IgD-negative memory B cell (primary cell): ENCODE results near the gene NFATC2. TPM values are rescaled to one million over a fixed set of nuclear protein-coding genes. Genes with fewer than 3 reads are reported as not detected.

ENCODE experiments used
- H3K27ac Mint-ChIP-seq, 3 donors: one replicate each; pipeline ENCODE4 v1.8.0; 2020 to 2022; ENCODE audit warnings: mild to moderate bottlenecking in 3 of 3, mixed read lengths in 3 of 3, moderate library complexity in 1 of 3
- H3K27me3 Mint-ChIP-seq: one replicate; pipeline ENCODE4 v1.8.0; 2021; ENCODE audit warnings: mixed read lengths
- H3K36me3 Mint-ChIP-seq: one replicate; pipeline ENCODE4 v1.8.0; 2020; ENCODE audit warnings: mild to moderate bottlenecking, mixed read lengths
- H3K4me1 Mint-ChIP-seq, 3 donors: one replicate each; pipeline ENCODE4 v1.8.0; 2020 to 2022; ENCODE audit warnings: mixed read lengths in 3 of 3, mild to moderate bottlenecking in 1 of 3
- H3K4me3 Mint-ChIP-seq, 4 donors: one replicate each; pipeline ENCODE4 v1.8.0; 2020 to 2022; ENCODE audit warnings: mild to moderate bottlenecking in 4 of 4, mixed read lengths in 4 of 4, moderate library complexity in 3 of 4
- H3K9me3 Mint-ChIP-seq, 3 donors: one replicate each; pipeline ENCODE4 v1.8.0; 2020 to 2021; ENCODE audit warnings: mixed read lengths in 3 of 3, mild to moderate bottlenecking in 1 of 3
- polyA plus RNA-seq: library from polyadenylated mRNA; unstranded; fragments of 300-500 nt; fragmentation: Illumina TruSeq; gene quantifications from one replicate; pipeline ENCODE4 v1.2.3, GENCODE V29; 2021

NFATC2 gene
- polyA plus RNA-seq, 1 donor from 2014 or later: 17.4 TPM

DNA sequence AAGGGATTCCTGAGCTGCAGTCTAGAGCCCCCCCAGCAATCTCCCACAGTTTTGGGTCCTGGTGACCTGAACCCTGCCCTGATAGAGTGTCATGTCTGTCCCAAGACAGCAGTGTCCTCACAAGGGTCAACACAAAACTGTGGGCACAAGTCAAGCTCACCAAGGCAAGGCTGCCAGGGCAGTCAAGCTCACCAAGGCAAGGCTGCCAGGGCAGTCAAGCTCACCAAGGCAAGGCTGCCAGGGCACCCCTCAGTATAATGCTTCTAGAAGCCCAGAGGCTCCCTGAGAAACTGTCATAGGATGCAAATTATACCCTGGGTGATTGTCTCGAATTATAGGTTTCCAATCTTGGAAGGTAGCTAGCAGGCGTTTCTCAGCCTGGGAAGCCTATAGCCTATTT is 108.5 kb downstream of the NFATC2 start:
- peaks cover 8% of the 10 kb centered on the region for H3K36me3 Mint-ChIP-seq
- H3K4me1 Mint-ChIP-seq: peaks cover 0 to 9% (median 8%) of the 10 kb centered on the region in 3 donors
- no peaks in the 10 kb centered on the region for H3K27me3 Mint-ChIP-seq
- peak overlapping the region in 1 of 3 donors; percentile 19 for H3K27ac Mint-ChIP-seq
- no peak overlapping the region for H3K4me3 Mint-ChIP-seq
- H3K9me3 Mint-ChIP-seq: no peaks in the 10 kb centered on the region

DNA sequence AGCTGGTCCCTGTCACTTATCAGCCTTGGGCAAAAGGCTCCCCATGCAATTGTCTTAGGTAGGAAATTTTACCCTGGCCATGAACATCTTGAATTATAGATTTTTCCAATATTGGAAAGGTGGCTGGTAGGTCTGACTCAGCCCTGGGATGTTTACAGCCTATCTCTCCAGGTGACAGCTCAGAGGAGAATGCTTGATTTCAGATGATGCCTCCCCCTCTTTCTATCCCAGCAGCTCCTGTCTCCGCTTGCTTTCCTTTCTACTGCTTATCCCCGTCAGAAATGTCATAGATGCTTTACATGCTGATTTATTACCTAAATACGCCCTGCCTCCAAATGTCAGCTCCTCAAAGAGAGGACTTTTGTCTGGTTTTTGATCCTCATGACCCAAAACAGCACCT is 109.6 kb downstream of the NFATC2 start:
- Mint-ChIP-seq H3K9me3 (no peaks in the 10 kb centered on the region), H3K27me3 (no peaks in the 10 kb centered on the region), H3K36me3 (peaks cover 8% of the 10 kb centered on the region), H3K4me1 (peaks cover under 1 to 10% (median 9%) of the 10 kb centered on the region in 3 donors), H3K4me3 (no peak overlapping the region), H3K27ac (no peak overlapping the region)

DNA sequence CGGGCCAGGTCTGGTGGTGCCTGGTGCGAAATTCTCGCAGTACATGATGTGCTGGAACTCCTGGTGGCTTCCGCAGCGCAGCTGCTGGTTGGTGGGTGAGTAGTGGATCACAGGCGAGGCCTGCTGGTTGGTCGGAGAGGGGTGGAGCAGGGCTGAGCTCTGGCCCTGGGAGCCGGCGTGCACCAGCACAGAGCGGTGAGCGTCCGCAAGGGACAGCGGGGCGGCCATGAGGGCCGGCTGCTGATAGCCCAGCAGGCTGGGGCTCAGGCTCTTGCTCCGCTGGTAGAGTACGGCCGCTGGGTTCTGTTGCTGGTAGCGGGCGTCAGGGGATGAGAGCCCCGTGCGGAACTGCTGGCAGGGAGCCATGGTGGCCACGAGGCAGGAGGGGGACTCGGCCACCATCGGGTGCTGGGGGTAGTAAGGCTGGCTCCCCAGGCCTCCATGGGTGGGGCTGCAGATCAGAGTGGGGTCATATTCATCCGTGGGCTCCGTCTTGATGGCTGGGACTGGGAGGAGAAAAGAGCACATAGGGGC is 110.2 kb downstream of the NFATC2 start:
- Mint-ChIP-seq H3K27me3 (no peaks in the 10 kb centered on the region), H3K4me1 (peaks cover 4 to 15% (median 11%) of the 10 kb centered on the region in 3 donors), H3K36me3 (peaks cover 10% of the 10 kb centered on the region), H3K9me3 (no peaks in the 10 kb centered on the region), H3K4me3 (no peak overlapping the region), H3K27ac (no peak overlapping the region)

DNA sequence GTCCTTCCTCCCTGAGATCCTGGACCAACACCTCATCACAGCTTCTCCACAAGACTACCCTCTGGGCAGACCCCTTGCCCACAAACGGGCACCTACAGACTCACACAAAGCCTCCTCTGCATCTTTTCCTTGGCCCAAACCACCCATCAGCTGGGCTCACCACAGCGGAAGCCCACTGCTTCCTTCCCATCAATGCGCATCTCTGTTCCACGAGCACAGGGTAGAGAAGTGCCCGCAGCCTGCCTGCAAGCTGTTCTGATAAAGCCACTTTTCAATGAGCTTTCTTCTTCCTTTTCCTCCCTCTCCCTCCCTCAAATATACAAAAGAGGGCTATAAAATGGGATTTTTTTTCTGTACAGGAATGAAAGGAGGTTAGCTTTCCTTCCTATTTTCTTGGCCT is 111.2 kb downstream of the NFATC2 start:
- H3K9me3 Mint-ChIP-seq: no peaks in the 10 kb centered on the region
- peaks cover 10% of the 10 kb centered on the region for H3K36me3 Mint-ChIP-seq
- peak overlapping the region; percentile 19 to 65 (median 39) for H3K27ac Mint-ChIP-seq
- H3K4me3 Mint-ChIP-seq: peak overlapping the region in 1 of 4 donors; percentile 75
- no peaks in the 10 kb centered on the region for H3K27me3 Mint-ChIP-seq
- peaks cover 12 to 20% (median 19%) of the 10 kb centered on the region in 3 donors for H3K4me1 Mint-ChIP-seq

DNA sequence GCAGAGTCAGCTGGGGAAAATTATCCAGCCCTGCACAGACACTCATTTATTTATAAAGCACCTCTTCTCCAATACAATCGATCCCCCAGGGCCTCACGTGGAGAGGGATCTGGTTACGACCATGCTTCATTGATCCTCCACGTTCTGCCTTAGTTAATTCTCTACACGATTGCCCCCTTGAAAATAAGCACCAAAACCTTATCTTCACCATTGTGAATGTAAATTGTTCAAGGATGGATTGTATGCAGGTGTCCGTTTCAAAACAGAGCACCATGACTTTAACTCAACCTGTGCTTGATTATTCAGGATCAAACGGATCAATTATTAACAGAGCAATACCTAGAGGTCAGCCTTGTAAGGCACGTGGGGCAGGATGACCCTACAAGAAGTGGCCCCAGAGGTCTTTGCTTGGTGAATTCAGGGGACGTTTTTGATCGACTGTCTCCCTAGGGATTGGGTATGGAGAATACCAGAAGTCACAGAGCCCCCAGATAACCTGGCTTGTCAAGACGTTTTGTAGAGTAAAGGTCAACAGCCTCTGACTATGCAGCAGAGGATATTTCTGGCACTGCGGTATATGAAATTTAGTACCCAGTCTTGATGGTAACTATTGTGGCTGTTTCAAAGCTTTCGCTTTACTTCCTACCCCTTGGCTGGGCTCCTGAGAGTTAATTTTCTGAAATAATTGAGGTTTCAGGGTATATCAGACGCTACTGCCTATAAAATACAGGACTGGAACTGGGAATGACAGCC is 112.1 kb downstream of the NFATC2 start:
- H3K36me3 Mint-ChIP-seq: peaks cover 8% of the 10 kb centered on the region
- no peaks in the 10 kb centered on the region for H3K27me3 Mint-ChIP-seq
- no peaks in the 10 kb centered on the region for H3K9me3 Mint-ChIP-seq
- peak overlapping the region in 1 of 4 donors; percentile 7 for H3K4me3 Mint-ChIP-seq
- H3K27ac Mint-ChIP-seq: peak overlapping the region in 2 of 3 donors; percentile 39 to 75
- peaks cover 21 to 25% (median 22%) of the 10 kb centered on the region in 3 donors for H3K4me1 Mint-ChIP-seq

DNA sequence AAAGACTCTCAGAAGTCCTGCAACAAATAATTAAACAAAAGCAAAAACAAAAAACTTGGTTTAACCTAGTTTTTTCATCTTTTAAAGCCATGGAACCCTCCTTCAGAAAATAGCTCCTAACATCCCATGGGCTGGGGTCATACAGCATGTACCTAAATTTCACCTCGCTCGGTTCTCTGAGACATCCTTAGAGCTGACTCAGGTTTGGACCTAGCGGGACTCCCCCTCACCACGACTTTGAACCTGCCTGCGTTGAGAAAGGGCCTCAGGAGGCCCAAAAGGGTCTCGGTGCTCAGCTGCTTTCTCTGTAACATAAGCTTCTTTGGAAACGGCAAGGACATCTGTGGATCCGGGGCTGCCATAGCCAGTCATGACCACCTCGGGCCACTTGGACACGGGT is 112.8 kb downstream of the NFATC2 start:
- H3K4me3 Mint-ChIP-seq: no peak overlapping the region
- peaks cover 6% of the 10 kb centered on the region for H3K36me3 Mint-ChIP-seq
- no peaks in the 10 kb centered on the region for H3K27me3 Mint-ChIP-seq
- no peaks in the 10 kb centered on the region for H3K9me3 Mint-ChIP-seq
- H3K4me1 Mint-ChIP-seq: peaks cover 25 to 28% (median 25%) of the 10 kb centered on the region in 3 donors
- peak overlapping the region in 1 of 3 donors; percentile 75 for H3K27ac Mint-ChIP-seq

DNA sequence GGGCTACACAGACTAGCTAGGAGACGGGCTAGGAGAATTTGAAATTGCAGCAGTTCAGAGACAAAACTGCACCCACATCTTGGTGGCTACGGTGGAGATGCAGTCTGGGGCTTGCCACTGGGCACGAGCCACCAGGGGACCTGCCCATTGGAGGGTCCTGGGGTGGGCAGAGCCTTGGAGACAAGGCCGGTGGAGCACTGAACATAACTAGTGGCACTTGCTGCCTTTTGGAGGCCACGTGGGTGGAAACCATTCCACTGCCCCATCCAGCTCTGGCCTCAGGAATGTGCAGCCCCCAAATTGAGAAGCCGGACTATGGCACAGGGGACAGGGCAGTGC is 113.4 kb downstream of the NFATC2 start:
- H3K27me3 Mint-ChIP-seq: no peaks in the 10 kb centered on the region
- peak overlapping the region in 1 of 3 donors; percentile 75 for H3K27ac Mint-ChIP-seq
- H3K9me3 Mint-ChIP-seq: no peaks in the 10 kb centered on the region
- H3K4me3 Mint-ChIP-seq: no peak overlapping the region
- H3K36me3 Mint-ChIP-seq: peaks cover 6% of the 10 kb centered on the region
- peaks cover 30 to 34% (median 30%) of the 10 kb centered on the region in 3 donors for H3K4me1 Mint-ChIP-seq

DNA sequence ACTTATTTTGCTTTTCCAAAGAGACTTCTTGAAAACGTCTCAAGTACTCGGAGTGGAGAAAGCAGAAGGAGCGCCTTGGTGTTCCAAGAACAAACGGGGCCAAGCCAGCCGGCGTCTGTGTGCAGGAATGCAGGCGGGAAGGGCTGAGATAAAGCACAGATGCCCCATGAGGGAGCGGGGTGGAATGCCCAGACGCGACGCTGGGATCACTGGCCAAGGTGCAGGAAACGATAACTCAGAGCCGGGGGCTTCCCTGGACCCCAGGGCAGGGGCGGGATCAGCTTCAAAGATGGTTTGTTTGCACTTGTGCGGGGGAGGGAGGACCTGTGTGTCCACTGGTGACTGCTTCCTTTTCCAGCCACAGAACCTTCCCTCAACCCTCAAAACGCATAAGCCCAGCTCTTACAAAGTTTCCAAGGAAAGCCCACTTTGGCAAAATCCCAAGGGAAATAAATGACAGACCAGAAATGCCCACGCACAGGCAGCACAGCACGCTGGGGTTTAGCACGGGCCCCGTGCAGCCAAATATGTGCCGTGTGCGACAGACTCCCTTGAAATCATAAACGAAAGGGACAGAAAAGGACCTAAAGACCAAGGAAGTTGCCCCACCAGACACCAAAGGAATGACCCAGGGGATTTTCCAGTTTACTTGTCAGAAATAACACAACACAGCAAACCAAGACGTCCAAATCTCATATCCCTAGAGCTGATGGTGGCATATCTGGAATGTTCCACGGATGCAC is 113.9 kb downstream of the NFATC2 start:
- no peaks in the 10 kb centered on the region for H3K27me3 Mint-ChIP-seq

DNA sequence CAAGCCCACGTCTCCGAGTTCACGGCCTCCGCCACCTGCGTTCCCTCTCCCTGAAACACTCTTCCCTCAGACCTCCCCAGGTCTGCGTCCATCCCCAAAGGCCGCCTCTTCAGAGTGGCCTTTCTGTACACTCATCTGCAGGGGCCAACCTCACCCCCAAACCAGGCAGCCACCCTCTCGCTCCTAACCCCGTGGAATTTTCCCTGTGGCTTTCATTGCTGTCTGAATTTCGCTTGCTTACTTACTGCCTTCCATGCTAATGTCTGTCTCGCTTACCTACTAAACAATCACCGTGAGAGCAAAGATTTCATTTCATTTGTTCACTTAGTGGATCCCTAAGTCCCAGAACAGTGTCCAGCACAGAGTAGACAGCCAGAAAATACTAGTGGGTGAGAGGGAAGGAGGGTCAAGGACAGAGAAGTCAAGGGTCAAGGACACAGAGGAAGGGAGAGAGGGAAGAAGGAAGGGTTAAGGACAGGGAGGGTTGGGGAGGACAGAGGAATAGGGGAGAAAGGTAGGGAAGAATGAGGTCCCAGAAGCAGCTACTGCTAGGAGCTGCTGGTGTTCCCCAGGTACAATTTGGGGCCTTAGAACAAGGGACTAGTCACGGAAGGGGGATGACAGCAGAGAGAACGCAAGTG is 114.7 kb downstream of the NFATC2 start:
- Mint-ChIP-seq H3K36me3 (peaks cover 6% of the 10 kb centered on the region), H3K4me3 (no peak overlapping the region), H3K27ac (peak overlapping the region in 2 of 3 donors; percentile 4 to 69), H3K9me3 (no peaks in the 10 kb centered on the region), H3K27me3 (no peaks in the 10 kb centered on the region), H3K4me1 (peaks cover 40 to 43% (median 40%) of the 10 kb centered on the region in 3 donors)

More for the DNA sequence above, 113.9 kb downstream of the NFATC2 start:
- H3K4me3 Mint-ChIP-seq: no peak overlapping the region
- H3K9me3 Mint-ChIP-seq: no peaks in the 10 kb centered on the region
- peaks cover 6% of the 10 kb centered on the region for H3K36me3 Mint-ChIP-seq
- peak overlapping the region in 1 of 3 donors; percentile 75 for H3K27ac Mint-ChIP-seq
- peaks cover 36 to 39% (median 36%) of the 10 kb centered on the region in 3 donors for H3K4me1 Mint-ChIP-seq

DNA sequence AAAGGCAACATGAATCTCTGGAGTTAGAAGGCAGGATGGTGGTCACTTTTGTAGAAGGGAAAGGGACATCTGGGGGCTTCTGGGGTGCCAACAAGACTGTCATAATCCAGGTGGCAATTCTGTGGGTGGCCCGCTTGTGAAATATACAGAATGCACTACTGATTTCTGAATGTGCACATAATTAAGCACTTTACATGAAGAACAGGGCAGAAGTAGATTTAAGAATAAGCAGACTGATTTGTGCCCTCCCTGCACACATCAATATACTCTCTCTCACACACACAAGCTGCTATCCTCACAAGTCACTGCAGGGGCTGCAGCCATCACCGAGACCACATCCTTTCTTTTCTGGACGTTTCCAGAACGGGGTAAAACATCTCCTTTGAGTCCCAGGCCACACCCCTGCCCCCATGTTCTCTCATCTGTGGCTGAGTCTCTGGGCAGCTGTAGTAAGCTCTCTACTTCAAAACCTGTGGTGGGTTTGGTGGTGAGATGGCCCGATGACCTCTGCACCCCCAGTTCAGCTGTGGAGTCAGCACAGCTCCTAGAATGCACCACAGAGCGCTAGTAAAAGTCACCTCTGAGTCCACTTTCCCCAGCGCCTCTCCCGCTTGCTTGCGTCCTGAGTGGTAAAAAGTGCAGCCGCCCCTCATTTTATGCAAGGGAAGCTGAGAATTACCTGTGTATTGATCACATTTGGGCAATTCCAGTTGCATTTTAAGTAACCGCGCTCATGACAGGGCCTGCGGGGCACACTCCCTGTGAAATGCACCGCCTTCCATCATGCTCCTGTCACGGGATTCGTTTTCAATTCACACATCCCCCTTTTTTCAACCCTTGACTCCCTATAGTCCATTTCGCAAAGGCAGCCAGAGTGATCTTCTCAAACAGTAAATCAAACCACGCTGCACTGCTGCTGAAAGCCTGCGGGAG is 115.5 kb downstream of the NFATC2 start:
- H3K27me3 Mint-ChIP-seq: no peaks in the 10 kb centered on the region
- peaks cover 6% of the 10 kb centered on the region for H3K36me3 Mint-ChIP-seq
- H3K4me3 Mint-ChIP-seq: peak overlapping the region in 3 of 4 donors; percentile 11 to 47 (median 35)
- peak overlapping the region in 2 of 3 donors; percentile 87 to 92 for H3K27ac Mint-ChIP-seq
- H3K4me1 Mint-ChIP-seq: peaks cover 40 to 45% (median 43%) of the 10 kb centered on the region in 3 donors
- no peaks in the 10 kb centered on the region for H3K9me3 Mint-ChIP-seq

DNA sequence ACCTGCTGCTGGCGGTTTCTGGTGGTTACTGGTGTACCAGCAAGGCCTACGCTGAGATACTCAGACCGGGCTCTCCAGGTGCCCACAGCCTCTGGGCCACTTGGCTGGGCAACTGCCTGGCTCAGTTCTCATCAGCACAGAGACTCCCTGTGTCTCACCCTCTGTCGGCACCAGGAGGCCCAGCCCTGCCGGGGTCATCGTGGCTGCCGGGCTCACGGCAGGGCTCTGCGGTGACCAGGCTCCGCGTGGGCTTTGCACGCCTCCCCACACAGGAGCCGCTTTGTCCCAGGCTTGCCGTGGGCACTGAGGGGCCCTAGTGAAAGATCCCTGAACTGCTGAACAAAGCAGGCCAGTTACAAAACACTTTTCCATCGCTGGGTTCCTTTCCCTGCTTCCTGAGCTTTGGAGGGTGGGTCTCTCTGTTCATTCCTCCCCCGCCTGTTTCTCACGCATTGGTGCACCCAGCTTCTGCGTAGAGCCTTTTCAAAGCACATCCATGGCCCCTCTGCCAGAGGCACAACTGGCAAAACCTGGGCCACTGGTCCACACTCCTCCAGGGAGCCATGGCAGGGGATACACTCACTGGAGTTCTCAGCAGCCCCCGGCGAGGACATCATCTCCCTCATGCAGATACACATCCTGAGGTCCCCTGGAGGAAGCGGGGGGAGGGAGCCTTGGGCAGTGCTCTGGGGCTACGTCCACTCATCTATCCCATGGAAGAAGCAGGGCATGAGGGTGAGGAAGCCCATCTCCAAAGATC is 117.0 kb downstream of the NFATC2 start:
- H3K36me3 Mint-ChIP-seq: peaks cover 6% of the 10 kb centered on the region
- H3K4me3 Mint-ChIP-seq: peak overlapping the region in 2 of 4 donors; percentile 68 to 84
- peak overlapping the region in 2 of 3 donors; percentile 88 to 97 for H3K27ac Mint-ChIP-seq
- H3K9me3 Mint-ChIP-seq: no peaks in the 10 kb centered on the region
- H3K27me3 Mint-ChIP-seq: no peaks in the 10 kb centered on the region
- peaks cover 38 to 45% (median 40%) of the 10 kb centered on the region in 3 donors for H3K4me1 Mint-ChIP-seq

DNA sequence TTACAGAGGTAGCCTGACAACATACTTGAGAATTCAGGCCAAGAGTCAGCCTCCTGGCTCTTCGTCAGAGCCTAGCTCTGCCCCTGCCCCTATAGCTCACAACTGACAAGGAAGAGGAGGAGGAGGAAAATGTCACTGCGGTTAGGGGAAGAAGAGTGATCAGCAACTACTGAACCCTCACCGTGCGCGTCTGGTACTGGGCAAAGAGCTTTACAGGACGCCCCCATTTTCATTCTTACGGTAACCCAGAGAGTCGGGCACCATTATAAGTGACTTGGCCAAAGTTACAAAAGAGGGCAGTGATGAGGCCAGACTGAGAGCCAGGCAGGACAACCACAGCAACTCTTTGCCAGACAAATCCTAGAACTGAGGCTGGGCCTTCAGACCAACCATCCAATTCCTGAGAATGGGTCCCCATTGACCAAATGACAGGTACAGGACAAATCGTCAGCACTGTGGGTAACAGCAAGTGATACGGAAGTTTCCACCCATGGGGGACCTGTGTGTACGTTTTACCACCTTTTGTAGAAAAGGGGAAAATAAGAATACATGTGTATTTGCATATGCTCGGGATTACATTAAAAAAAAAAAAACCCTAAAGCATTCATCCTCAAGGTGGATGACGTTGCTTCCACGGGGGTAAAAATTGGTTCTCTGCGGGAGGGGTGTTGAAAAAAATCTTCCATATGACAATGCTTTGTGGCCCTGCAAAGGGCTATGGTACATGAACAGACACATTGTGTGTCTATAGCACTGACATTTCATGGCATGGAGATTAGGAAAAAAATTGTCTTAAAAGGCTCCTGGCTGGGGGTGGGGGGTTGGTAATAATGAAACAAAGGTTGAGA is 118.0 kb downstream of the NFATC2 start:
- Mint-ChIP-seq H3K27ac (peak overlapping the region; percentile 88 to 97 (median 93)), H3K36me3 (peaks cover 6% of the 10 kb centered on the region), H3K9me3 (no peaks in the 10 kb centered on the region), H3K27me3 (no peaks in the 10 kb centered on the region), H3K4me1 (peaks cover 40 to 44% (median 44%) of the 10 kb centered on the region in 3 donors), H3K4me3 (peak overlapping the region; percentile 60 to 87 (median 80))

DNA sequence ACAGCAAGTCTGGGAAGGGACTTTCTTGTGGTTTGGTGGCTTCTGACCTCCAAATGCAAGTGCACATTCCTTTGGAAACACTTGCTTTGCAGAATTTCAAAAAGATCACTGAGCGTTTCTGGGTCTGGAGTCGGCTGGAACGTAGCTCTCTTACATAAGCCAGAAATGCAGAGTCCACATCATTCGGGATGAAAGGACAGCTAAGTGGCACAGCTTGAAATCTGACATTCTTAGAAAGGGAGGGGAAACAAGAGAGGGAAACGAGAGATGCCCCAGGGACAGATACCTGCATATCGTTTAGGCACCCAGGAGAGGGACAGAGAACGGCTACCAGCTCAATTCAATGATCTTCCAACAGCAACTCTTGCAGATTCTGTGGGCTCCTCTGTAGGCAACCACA is 118.7 kb downstream of the NFATC2 start:
- H3K4me1 Mint-ChIP-seq: peaks cover 40 to 49% (median 47%) of the 10 kb centered on the region in 3 donors
- peaks cover 6% of the 10 kb centered on the region for H3K36me3 Mint-ChIP-seq
- H3K4me3 Mint-ChIP-seq: peak overlapping the region; percentile 9 to 87 (median 80)
- H3K9me3 Mint-ChIP-seq: no peaks in the 10 kb centered on the region
- peak overlapping the region; percentile 88 to 97 (median 93) for H3K27ac Mint-ChIP-seq
- H3K27me3 Mint-ChIP-seq: no peaks in the 10 kb centered on the region
